Fibroblast of lung (primary cell): ENCODE results near the gene SDE2.

Source experiments
- EZH2 ChIP-seq: IDR thresholded peaks from 2 replicates; pipeline ENCODE4 v1.5.1; 2012; ENCODE audit warnings: low read length, control low read depth, mild to moderate bottlenecking; ENCODE audit errors: missing control alignments
- TF ChIP-seq, protein P1 (sequence below), 2 donors: IDR thresholded peaks in 1 of 2; conservative IDR thresholded peaks in 1 of 2; 1 replicate in 1 of 2; 2 replicates in 1 of 2; pipeline ENCODE4 v1.5.1; 2011 to 2012; ENCODE audit warnings: low read length in 2 of 2, control low read depth in 1 of 2, inconsistent platforms in 1 of 2, low read depth in 1 of 2, mild to moderate bottlenecking in 1 of 2

DNA sequence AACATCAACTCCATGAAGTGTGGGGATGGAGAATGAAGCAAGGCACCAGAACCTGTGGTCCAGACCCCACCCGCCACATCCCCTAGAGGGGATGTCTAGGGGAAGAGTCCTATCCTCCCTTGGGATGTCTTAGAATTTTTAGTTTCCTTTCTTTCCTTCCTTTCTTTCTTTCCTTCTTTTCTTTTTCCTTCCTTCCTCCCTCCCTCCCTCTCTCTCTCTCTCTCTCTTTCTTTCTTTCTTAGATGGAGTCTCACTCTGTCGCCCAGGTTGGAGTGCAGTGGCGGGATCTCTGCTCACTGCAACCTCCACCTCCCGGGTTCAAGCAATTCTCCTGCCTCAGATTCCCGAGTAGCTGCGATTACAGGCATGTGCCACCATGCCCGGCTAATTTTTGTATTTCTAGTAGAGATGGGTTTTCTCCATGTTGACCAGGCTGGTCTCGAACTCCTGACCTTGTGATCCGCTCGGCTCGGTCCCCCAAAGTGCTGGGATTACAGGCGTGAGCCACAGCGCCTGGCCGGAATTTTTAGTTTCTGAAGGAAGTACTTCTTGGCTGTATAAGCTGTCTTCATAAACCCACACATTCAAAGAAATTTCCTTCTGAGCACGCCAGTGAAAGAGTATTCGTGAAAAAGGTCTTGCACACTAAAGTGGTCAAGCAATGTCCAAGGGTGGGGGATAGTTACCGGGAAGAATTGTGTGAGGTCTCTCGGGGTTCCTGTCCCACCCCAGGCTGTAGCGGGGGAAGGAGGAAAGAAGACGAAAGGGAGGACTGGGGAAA, 37.3 kb downstream of the SDE2 start:
- TF ChIP-seq, protein P1, sequence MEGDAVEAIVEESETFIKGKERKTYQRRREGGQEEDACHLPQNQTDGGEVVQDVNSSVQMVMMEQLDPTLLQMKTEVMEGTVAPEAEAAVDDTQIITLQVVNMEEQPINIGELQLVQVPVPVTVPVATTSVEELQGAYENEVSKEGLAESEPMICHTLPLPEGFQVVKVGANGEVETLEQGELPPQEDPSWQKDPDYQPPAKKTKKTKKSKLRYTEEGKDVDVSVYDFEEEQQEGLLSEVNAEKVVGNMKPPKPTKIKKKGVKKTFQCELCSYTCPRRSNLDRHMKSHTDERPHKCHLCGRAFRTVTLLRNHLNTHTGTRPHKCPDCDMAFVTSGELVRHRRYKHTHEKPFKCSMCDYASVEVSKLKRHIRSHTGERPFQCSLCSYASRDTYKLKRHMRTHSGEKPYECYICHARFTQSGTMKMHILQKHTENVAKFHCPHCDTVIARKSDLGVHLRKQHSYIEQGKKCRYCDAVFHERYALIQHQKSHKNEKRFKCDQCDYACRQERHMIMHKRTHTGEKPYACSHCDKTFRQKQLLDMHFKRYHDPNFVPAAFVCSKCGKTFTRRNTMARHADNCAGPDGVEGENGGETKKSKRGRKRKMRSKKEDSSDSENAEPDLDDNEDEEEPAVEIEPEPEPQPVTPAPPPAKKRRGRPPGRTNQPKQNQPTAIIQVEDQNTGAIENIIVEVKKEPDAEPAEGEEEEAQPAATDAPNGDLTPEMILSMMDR (conservative IDR thresholded peaks at IDR 0.05 in 1 of 2, IDR thresholded peaks at IDR 0.05 in 1 of 2; ENCODE audit: low read depth in 1 of 2, low read length in 2 of 2) = no peak
- no peak for TF ChIP-seq EZH2
